Esophagus squamous epithelium (tissue), 4 donors: ENCODE results near the gene CPN1.

Experiments used
- CTCF ChIP-seq, 6 experiments: fragments of 450-650 bp in 4 of 6; fragments of 200-600 bp in 2 of 6; sonication (generic) in 2 of 6; IDR thresholded peaks; one replicate each; pipeline ENCODE4 v1.5.1; 2016 to 2019; ENCODE audit warnings: antibody characterized with exemption in 6 of 6, mild to moderate bottlenecking in 4 of 6, moderate library complexity in 4 of 6
- POLR2A ChIP-seq, 4 donors: fragments of 450-650 bp; IDR thresholded peaks; one replicate each; pipeline ENCODE4 v1.6.1; 2017; ENCODE audit warnings: antibody characterized with exemption in 4 of 4, mild to moderate bottlenecking in 4 of 4, moderate library complexity in 3 of 4

- TF ChIP-seq CTCF (IDR thresholded peaks at IDR 0.05) = no peak
- TF ChIP-seq POLR2A (IDR thresholded peaks at IDR 0.05) = no peak
These were observed 47.3 kb upstream of the CPN1 start for GRCh38 chr10:100128951-100129350.
